IPS-18a (cell line): ENCODE measurements around the gene BRSK1.
A peak's percentile ranks its signal among the peaks of the same experiment; 100 is the strongest.

Source experiments
- H3K27ac ChIP-seq: one replicate; pipeline ENCODE4 v1.5.1; 2013; ENCODE audit warnings: low read length
- H3K27me3 ChIP-seq: one replicate; pipeline ENCODE4 v1.6.1; 2013; ENCODE audit warnings: mild to moderate bottlenecking, low read length; ENCODE audit not compliant: control insufficient read depth, insufficient read depth
- H3K36me3 ChIP-seq: one replicate; pipeline ENCODE4 v1.6.1; 2013; ENCODE audit warnings: low read depth, low read length; ENCODE audit not compliant: control insufficient read depth
- H3K4me1 ChIP-seq: one replicate; pipeline ENCODE4 v1.6.1; 2013; ENCODE audit warnings: low read depth, low read length; ENCODE audit not compliant: control insufficient read depth
- H3K4me3 ChIP-seq: one replicate; pipeline ENCODE4 v1.5.1; 2013; ENCODE audit warnings: low read length
- H3K9ac ChIP-seq: one replicate; pipeline ENCODE4 v1.6.1; 2013; ENCODE audit warnings: mild to moderate bottlenecking, low read length, moderate library complexity
- H3K9me3 ChIP-seq: one replicate; pipeline ENCODE4 v1.6.1; 2013; ENCODE audit warnings: low read depth, low read length; ENCODE audit not compliant: control insufficient read depth

The BRSK1 gene

GRCh38 chr19:55283548-55284377 is at the start of gene BRSK1:
BRSK1 (plus strand) TSS chr19:55283997; CDS start chr19:55284443, 446 bp downstream.
- Histone ChIP-seq H3K27me3 (no peaks in the 10 kb centered on the region), H3K9me3 (no peaks in the 10 kb centered on the region), H3K4me3 (peak within 1 kb of the TSS; percentile 43), H3K9ac (no peak within 1 kb of the TSS), H3K36me3 (peaks cover 10% of the 10 kb centered on the region), H3K4me1 (peaks cover 10% of the 10 kb centered on the region), H3K27ac (no peak within 1 kb of the TSS)

- Histone ChIP-seq H3K4me1 (no peaks in the 10 kb centered on the region), H3K9me3 (no peaks in the 10 kb centered on the region), H3K27ac (no peak overlapping the region), H3K27me3 (no peaks in the 10 kb centered on the region), H3K9ac (no peak overlapping the region), H3K4me3 (no peak overlapping the region), H3K36me3 (peaks cover 59% of the 10 kb centered on the region)
These were observed 45.8 kb upstream of the BRSK1 start for GRCh38 chr19:55238030-55238429.

GRCh38 chr19:55239004-55239403 is 44.8 kb upstream of the BRSK1 start:
- Histone ChIP-seq H3K27ac (no peak overlapping the region), H3K27me3 (no peaks in the 10 kb centered on the region), H3K36me3 (peaks cover 66% of the 10 kb centered on the region), H3K4me3 (no peak overlapping the region), H3K4me1 (no peaks in the 10 kb centered on the region), H3K9me3 (no peaks in the 10 kb centered on the region), H3K9ac (no peak overlapping the region)

- no peak overlapping the region for H3K9ac ChIP-seq
- no peaks in the 10 kb centered on the region for H3K4me1 ChIP-seq
- no peaks in the 10 kb centered on the region for H3K9me3 ChIP-seq
- H3K27ac ChIP-seq, result no peak overlapping the region
- no peaks in the 10 kb centered on the region for H3K27me3 ChIP-seq
- peaks cover 71% of the 10 kb centered on the region for H3K36me3 ChIP-seq
- H3K4me3 ChIP-seq, result no peak overlapping the region
These were observed 43.1 kb upstream of the BRSK1 start for GRCh38 chr19:55240713-55241020.

GRCh38 chr19:55241143-55241934 is 42.5 kb upstream of the BRSK1 start:
- Histone ChIP-seq H3K36me3 (peaks cover 69% of the 10 kb centered on the region), H3K27ac (no peak overlapping the region), H3K4me1 (no peaks in the 10 kb centered on the region), H3K9ac (no peak overlapping the region), H3K27me3 (no peaks in the 10 kb centered on the region), H3K9me3 (no peaks in the 10 kb centered on the region), H3K4me3 (no peak overlapping the region)

GRCh38 chr19:55241935-55242464 is 41.8 kb upstream of the BRSK1 start:
- Histone ChIP-seq H3K27ac (no peak overlapping the region), H3K36me3 (peaks cover 69% of the 10 kb centered on the region), H3K9ac (no peak overlapping the region), H3K27me3 (no peaks in the 10 kb centered on the region), H3K4me1 (no peaks in the 10 kb centered on the region), H3K9me3 (no peaks in the 10 kb centered on the region), H3K4me3 (no peak overlapping the region)

GRCh38 chr19:55242517-55242916 is 41.3 kb upstream of the BRSK1 start:
- H3K9me3 ChIP-seq, result no peaks in the 10 kb centered on the region
- H3K4me3 ChIP-seq, result no peak overlapping the region
- H3K9ac ChIP-seq, result no peak overlapping the region
- no peaks in the 10 kb centered on the region for H3K27me3 ChIP-seq
- H3K36me3 ChIP-seq, result peaks cover 63% of the 10 kb centered on the region
- H3K4me1 ChIP-seq, result no peaks in the 10 kb centered on the region
- no peak overlapping the region for H3K27ac ChIP-seq

- H3K36me3 ChIP-seq, result peaks cover 48% of the 10 kb centered on the region
These were observed 39.7 kb upstream of the BRSK1 start for GRCh38 chr19:55244004-55244680.

GRCh38 chr19:55245236-55245904 is 38.4 kb upstream of the BRSK1 start:
- Histone ChIP-seq H3K36me3 (peaks cover 39% of the 10 kb centered on the region), H3K9me3 (no peaks in the 10 kb centered on the region), H3K4me1 (no peaks in the 10 kb centered on the region), H3K27ac (no peak overlapping the region), H3K4me3 (no peak overlapping the region), H3K27me3 (no peaks in the 10 kb centered on the region), H3K9ac (no peak overlapping the region)

More at GRCh38 chr19:55244004-55244680, 39.7 kb upstream of the BRSK1 start:
- Histone ChIP-seq H3K27me3 (no peaks in the 10 kb centered on the region), H3K27ac (no peak overlapping the region), H3K4me3 (no peak overlapping the region), H3K9me3 (no peaks in the 10 kb centered on the region), H3K9ac (no peak overlapping the region), H3K4me1 (no peaks in the 10 kb centered on the region)

GRCh38 chr19:55246462-55247451 is 37.0 kb upstream of the BRSK1 start:
- no peak overlapping the region for H3K27ac ChIP-seq
- no peak overlapping the region for H3K4me3 ChIP-seq
- no peak overlapping the region for H3K9ac ChIP-seq
- peaks cover 35% of the 10 kb centered on the region for H3K36me3 ChIP-seq
- no peaks in the 10 kb centered on the region for H3K9me3 ChIP-seq
- no peaks in the 10 kb centered on the region for H3K27me3 ChIP-seq
- no peaks in the 10 kb centered on the region for H3K4me1 ChIP-seq
